Kidney epithelial cell (primary cell): Measurements from ENCODE around the gene STN1. TPM values are rescaled to one million over a fixed set of nuclear protein-coding genes. Genes with fewer than 3 reads are reported as not detected.
"Not testable (repeated sequence)": the region's sequence is repeated elsewhere in the genome, so short reads cannot be mapped to it uniquely, and the experiment has no call there.

Experiments
- DNase-seq: peaks from one replicate; pipeline ENCODE4 v3.0.0-alpha.2; 2010; ENCODE audit warnings: low read depth
- H3K27me3 ChIP-seq: 2 replicates; pipeline ENCODE4 v1.6.0; 2011; ENCODE audit warnings: low read length; ENCODE audit not compliant: control insufficient read depth, insufficient read depth
- H3K36me3 ChIP-seq: 2 replicates; pipeline ENCODE4 v1.5.1; 2011; ENCODE audit warnings: low read length; ENCODE audit not compliant: control insufficient read depth, insufficient read depth
- H3K4me3 ChIP-seq: 2 replicates; pipeline ENCODE4 v1.5.1; 2011; ENCODE audit warnings: low read depth, mild to moderate bottlenecking, control low read depth, low read length
- CTCF ChIP-seq: IDR thresholded peaks from 2 replicates; pipeline ENCODE4 v1.5.1; 2011; ENCODE audit warnings: mild to moderate bottlenecking, moderate library complexity, low read length, control low read depth, inconsistent platforms; ENCODE audit not compliant: insufficient read depth, poor library complexity, severe bottlenecking
- total RNA-seq: library from RNA; depleted of rRNA; stranded (reverse); fragments of >200 nt; gene quantifications from 2 replicates; pipeline ENCODE4 v1.2.3, GENCODE V29; 2015

The STN1 gene
- total RNA-seq, 1 donor from 2014 or later: 25.1 TPM

GRCh38 chr10:103849212-103849877 is 68.6 kb downstream of the STN1 start:
- no peak overlapping the region for H3K4me3 ChIP-seq
- TF ChIP-seq CTCF: no peak
- DNase-seq: no peak
- no peaks in the 10 kb centered on the region for H3K27me3 ChIP-seq
- H3K36me3 ChIP-seq: peaks cover 2% of the 10 kb centered on the region

- no peak for DNase-seq
- Histone ChIP-seq H3K4me3 (no peak overlapping the region), H3K36me3 (peaks cover 2% of the 10 kb centered on the region), H3K27me3 (no peaks in the 10 kb centered on the region)
- peak; percentile 20 for TF ChIP-seq CTCF
Observed at GRCh38 chr10:103847909-103848468, 70.0 kb downstream of the STN1 start.

- Histone ChIP-seq H3K27me3 (no peaks in the 10 kb centered on the region), H3K36me3 (peaks cover 2% of the 10 kb centered on the region), H3K4me3 (no peak overlapping the region)
- no peak for DNase-seq
- no peak for TF ChIP-seq CTCF
Observed at GRCh38 chr10:103847346-103847745, 70.6 kb downstream of the STN1 start.

GRCh38 chr10:103845972-103846371 is 72.0 kb downstream of the STN1 start:
- DNase-seq: no peak
- Histone ChIP-seq H3K27me3 (no peaks in the 10 kb centered on the region), H3K36me3 (no peaks in the 10 kb centered on the region), H3K4me3 (no peak overlapping the region)
- TF ChIP-seq CTCF: no peak

- DNase-seq, H3K27me3 ChIP-seq, H3K36me3 ChIP-seq, H3K4me3 ChIP-seq: not testable (repeated sequence)
Observed at GRCh38 chr10:103845346-103845745, 72.6 kb downstream of the STN1 start.

GRCh38 chr10:103843854-103844570 is 74.0 kb downstream of the STN1 start:
- DNase-seq: no peak
- no peak for TF ChIP-seq CTCF
- Histone ChIP-seq H3K4me3 (no peak overlapping the region), H3K27me3 (no peaks in the 10 kb centered on the region), H3K36me3 (no peaks in the 10 kb centered on the region)
